CD14-positive monocyte (primary cell): Measurements from ENCODE around the gene HHIP. TPM values are rescaled to one million over a fixed set of nuclear protein-coding genes. Genes with fewer than 3 reads are reported as not detected.

Experiments
- DNase-seq, 3 donors: peaks; one replicate each; pipeline ENCODE4 v3.0.0-alpha.2; 2011 to 2022
- H2AFZ ChIP-seq: 2 replicates; pipeline ENCODE4 v1.6.0; 2012; ENCODE audit warnings: mild to moderate bottlenecking, low read depth, low read length, inconsistent platforms; ENCODE audit not compliant: insufficient read depth, poor library complexity, severe bottlenecking
- H3K27ac ChIP-seq, 2 donors: 1 replicate in 1 of 2; 2 replicates in 1 of 2; pipeline ENCODE4 v1.5.1; 2012 to 2013; ENCODE audit warnings: low read length in 2 of 2, control low read depth in 1 of 2, inconsistent platforms in 1 of 2, low read depth in 1 of 2, mild to moderate bottlenecking in 1 of 2
- H3K27me3 ChIP-seq, 2 donors: one replicate each; pipeline versions ENCODE4 v1.6.0 to v1.6.1; 2011 to 2013; ENCODE audit warnings: low read length in 2 of 2; ENCODE audit not compliant: control insufficient read depth in 2 of 2, insufficient read depth in 2 of 2
- H3K36me3 ChIP-seq, 2 donors: replicated peaks in 1 of 2; 1 replicate in 1 of 2; 2 replicates in 1 of 2; pipeline versions ENCODE4 v1.5.1 to v1.6.1; 2012 to 2013; ENCODE audit warnings: low read length in 2 of 2, control low read depth in 1 of 2, inconsistent platforms in 1 of 2, mild to moderate bottlenecking in 1 of 2; ENCODE audit not compliant: insufficient read depth in 2 of 2, control insufficient read depth in 1 of 2
- H3K4me1 ChIP-seq, 2 donors: 1 replicate in 1 of 2; 2 replicates in 1 of 2; pipeline versions ENCODE4 v1.5.1 to v1.6.1; 2012 to 2013; ENCODE audit warnings: low read length in 2 of 2, control low read depth in 1 of 2, inconsistent platforms in 1 of 2, mild to moderate bottlenecking in 1 of 2, moderate library complexity in 1 of 2; ENCODE audit not compliant: insufficient read depth in 2 of 2, control insufficient read depth in 1 of 2
- H3K4me2 ChIP-seq: replicated peaks from 2 replicates; pipeline ENCODE3; 2012; ENCODE audit warnings: low read length, moderate library complexity, mild to moderate bottlenecking; ENCODE audit not compliant: poor library complexity, severe bottlenecking; ENCODE audit errors: extremely low read depth
- H3K4me3 ChIP-seq, 3 experiments: fragments of 200-600 bp in 1 of 3; sonication (generic) in 1 of 3; replicated peaks in 1 of 3; 1 replicate in 2 of 3; 2 replicates in 1 of 3; pipeline ENCODE4 v1.5.1; 2011 to 2013; ENCODE audit warnings: low read length in 3 of 3, mild to moderate bottlenecking in 3 of 3, control low read depth in 2 of 3, low read depth in 2 of 3, inconsistent platforms in 1 of 3, moderate library complexity in 1 of 3
- H3K79me2 ChIP-seq: 2 replicates; pipeline ENCODE4 v1.6.0; 2012; ENCODE audit warnings: mild to moderate bottlenecking, control low read depth, inconsistent platforms, low read length, moderate library complexity; ENCODE audit not compliant: insufficient read depth
- H3K9ac ChIP-seq: 2 replicates; pipeline ENCODE4 v1.6.0; 2017; ENCODE audit warnings: low read length, mild to moderate bottlenecking; ENCODE audit not compliant: insufficient read depth, poor library complexity, severe bottlenecking
- H3K9me3 ChIP-seq, 2 donors: replicated peaks in 1 of 2; 1 replicate in 1 of 2; 2 replicates in 1 of 2; pipeline versions ENCODE4 v1.5.1 to v1.6.1; 2012 to 2013; ENCODE audit warnings: low read length in 2 of 2, control low read depth in 1 of 2; ENCODE audit not compliant: control insufficient read depth in 1 of 2, insufficient read depth in 1 of 2
- H4K20me1 ChIP-seq: 2 replicates; pipeline ENCODE4 v1.6.0; 2012; ENCODE audit warnings: mild to moderate bottlenecking, low read length, control low read depth, moderate library complexity; ENCODE audit not compliant: insufficient read depth
- H3K27ac Mint-ChIP-seq, 7 donors: one replicate each; pipeline ENCODE4 v1.8.0; 2020; ENCODE audit warnings: mild to moderate bottlenecking in 7 of 7, mixed read lengths in 7 of 7, moderate library complexity in 6 of 7, inconsistent platforms in 2 of 7
- H3K27me3 Mint-ChIP-seq, 3 donors: one replicate each; pipeline ENCODE4 v1.8.0; 2021 to 2022; ENCODE audit warnings: low read depth in 3 of 3, mild to moderate bottlenecking in 3 of 3, mixed read lengths in 3 of 3, moderate library complexity in 3 of 3, inconsistent platforms in 1 of 3
- H3K36me3 Mint-ChIP-seq, 2 donors: one replicate each; pipeline ENCODE4 v1.8.0; 2020; ENCODE audit warnings: mixed read lengths in 2 of 2, inconsistent platforms in 1 of 2, mild to moderate bottlenecking in 1 of 2
- H3K4me1 Mint-ChIP-seq: one replicate; pipeline ENCODE4 v1.8.0; 2020; ENCODE audit warnings: mild to moderate bottlenecking, mixed read lengths
- H3K4me3 Mint-ChIP-seq, 2 donors: one replicate each; pipeline ENCODE4 v1.8.0; 2020; ENCODE audit warnings: mild to moderate bottlenecking in 2 of 2, mixed read lengths in 2 of 2, moderate library complexity in 1 of 2
- H3K9me3 Mint-ChIP-seq, 7 donors: one replicate each; pipeline ENCODE4 v1.8.0; 2020 to 2022; ENCODE audit warnings: mixed read lengths in 7 of 7, mild to moderate bottlenecking in 6 of 7, moderate library complexity in 6 of 7, inconsistent platforms in 2 of 7
- WGBS: methylation state at CpG from one replicate; pipeline ENCODE4 v1.1.5; 2013; ENCODE audit warnings: missing lambda C conversion rate; ENCODE audit not compliant: insufficient coverage; 5-methylcytosine and 5-hydroxymethylcytosine counted together
- intact Hi-C, 2 donors: fragments of 100-400 bp; cut with micrococcal nuclease; formaldehyde crosslinking; loops; one replicate each; pipeline versions ENCODE4 v1.15.0 to v1.15.1; 2023
- polyA plus RNA-seq, 3 donors: library from polyadenylated mRNA; depleted of rRNA in 1 of 3; unstranded in 2 of 3; stranded (reverse) in 1 of 3; fragments of 300-500 nt in 2 of 3; fragments of >200 nt in 1 of 3; fragmentation: Illumina TruSeq in 2 of 3; gene quantifications; 1 replicate in 2 of 3; 2 replicates in 1 of 3; pipeline ENCODE4 v1.2.3, GENCODE V29; 2012 to 2021
- TF ChIP-seq, protein P1 (sequence below): fragments of 200-600 bp; IDR thresholded peaks from one replicate; pipeline ENCODE4 v1.8.0; 2022; ENCODE audit warnings: antibody characterized with exemption, mild to moderate bottlenecking

HHIP gene
- polyA plus RNA-seq, 3 donors, result not detected

DNA sequence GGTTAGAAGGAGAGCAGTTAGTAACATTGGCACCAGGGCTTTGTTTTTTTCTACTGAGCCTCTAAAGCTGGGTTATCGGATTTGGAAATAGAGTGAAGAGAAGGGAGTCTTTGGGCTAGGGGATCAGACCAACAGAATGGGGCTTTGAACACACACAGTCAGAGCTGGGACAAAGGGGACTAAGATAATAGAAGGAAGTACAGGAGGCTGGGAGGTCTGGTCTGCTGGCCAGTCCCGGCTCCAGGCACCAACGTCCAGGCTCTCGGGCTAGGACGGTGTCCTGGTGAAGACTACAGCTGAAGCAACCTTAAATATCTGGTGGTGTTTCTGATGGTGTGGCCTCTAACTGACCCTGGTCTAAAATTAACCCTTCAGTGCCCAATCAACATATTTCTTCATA is 57.5 kb downstream of the HHIP start:
- Histone ChIP-seq H3K79me2 (no peaks in the 10 kb centered on the region), H3K4me3 (no peak overlapping the region), H3K27ac (no peak overlapping the region), H4K20me1 (no peaks in the 10 kb centered on the region), H2AFZ (no peak overlapping the region), H3K4me2 (no peak overlapping the region), H3K9me3 (no peaks in the 10 kb centered on the region), H3K4me1 (no peaks in the 10 kb centered on the region), H3K9ac (no peak overlapping the region), H3K36me3 (no peaks in the 10 kb centered on the region), H3K27me3 (no peaks in the 10 kb centered on the region)
- TF ChIP-seq, protein P1, sequence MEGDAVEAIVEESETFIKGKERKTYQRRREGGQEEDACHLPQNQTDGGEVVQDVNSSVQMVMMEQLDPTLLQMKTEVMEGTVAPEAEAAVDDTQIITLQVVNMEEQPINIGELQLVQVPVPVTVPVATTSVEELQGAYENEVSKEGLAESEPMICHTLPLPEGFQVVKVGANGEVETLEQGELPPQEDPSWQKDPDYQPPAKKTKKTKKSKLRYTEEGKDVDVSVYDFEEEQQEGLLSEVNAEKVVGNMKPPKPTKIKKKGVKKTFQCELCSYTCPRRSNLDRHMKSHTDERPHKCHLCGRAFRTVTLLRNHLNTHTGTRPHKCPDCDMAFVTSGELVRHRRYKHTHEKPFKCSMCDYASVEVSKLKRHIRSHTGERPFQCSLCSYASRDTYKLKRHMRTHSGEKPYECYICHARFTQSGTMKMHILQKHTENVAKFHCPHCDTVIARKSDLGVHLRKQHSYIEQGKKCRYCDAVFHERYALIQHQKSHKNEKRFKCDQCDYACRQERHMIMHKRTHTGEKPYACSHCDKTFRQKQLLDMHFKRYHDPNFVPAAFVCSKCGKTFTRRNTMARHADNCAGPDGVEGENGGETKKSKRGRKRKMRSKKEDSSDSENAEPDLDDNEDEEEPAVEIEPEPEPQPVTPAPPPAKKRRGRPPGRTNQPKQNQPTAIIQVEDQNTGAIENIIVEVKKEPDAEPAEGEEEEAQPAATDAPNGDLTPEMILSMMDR, result no peak
- Mint-ChIP-seq H3K9me3 (peaks cover 0 to 5% (median 0%) of the 10 kb centered on the region in 7 donors), H3K4me3 (no peak overlapping the region), H3K27me3 (no peaks in the 10 kb centered on the region), H3K27ac (no peak overlapping the region), H3K36me3 (no peaks in the 10 kb centered on the region), H3K4me1 (no peaks in the 10 kb centered on the region)
- intact Hi-C loops, result no loop called here
- no peak for DNase-seq
- WGBS, result 91% methylated on average over 4 of the region's 5 CpGs

DNA sequence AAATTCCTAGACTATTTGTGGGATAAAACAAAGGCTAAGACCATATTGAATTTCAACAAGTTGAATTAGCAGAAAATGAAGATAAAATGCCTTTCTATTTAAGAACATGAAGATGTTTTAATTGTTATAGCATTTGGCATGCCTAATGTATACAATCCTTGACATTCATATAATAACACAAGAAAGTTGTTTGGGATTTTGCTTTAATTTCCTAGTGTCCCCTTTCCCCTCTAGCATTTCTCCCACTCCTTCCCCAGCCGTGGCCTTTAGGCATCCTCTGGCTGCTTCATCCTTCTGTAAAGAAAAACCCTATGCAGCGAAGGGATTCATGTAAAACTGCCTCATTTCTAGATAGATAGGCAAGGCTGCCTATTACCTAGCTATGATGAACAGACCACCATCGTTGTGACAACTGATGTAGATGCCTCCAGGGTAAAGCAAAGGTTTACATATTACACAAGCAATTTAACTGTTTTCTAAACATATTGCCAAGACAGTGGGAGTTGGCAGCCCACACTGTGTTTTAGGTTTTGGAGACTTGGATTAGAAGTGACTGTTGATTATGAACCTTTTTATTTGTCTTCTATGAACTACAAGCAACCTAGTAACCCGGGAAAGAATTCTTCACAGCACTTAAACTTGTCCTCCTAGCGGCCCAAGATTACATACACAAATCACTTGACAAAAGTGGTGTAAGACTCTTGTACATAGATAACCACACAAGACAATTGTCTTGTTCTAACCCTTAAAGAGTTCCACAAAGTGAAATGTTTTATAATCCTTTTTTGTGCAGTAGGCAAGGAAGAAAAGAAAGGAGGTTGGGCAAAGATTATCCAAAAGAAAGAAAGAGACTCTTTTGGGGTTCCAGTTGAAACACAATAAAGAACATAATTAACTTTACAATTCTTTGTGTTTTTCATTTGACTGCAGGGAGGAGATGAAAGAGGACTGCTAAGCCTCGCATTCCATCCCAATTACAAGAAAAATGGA is 59.9 kb downstream of the HHIP start:
- TF ChIP-seq, protein P1, result no peak
- Histone ChIP-seq H4K20me1 (no peaks in the 10 kb centered on the region), H3K4me3 (no peak overlapping the region), H3K4me1 (no peaks in the 10 kb centered on the region), H3K79me2 (no peaks in the 10 kb centered on the region), H3K27me3 (no peaks in the 10 kb centered on the region), H3K9me3 (no peaks in the 10 kb centered on the region), H3K27ac (no peak overlapping the region), H3K4me2 (no peak overlapping the region), H2AFZ (no peak overlapping the region), H3K36me3 (no peaks in the 10 kb centered on the region), H3K9ac (no peak overlapping the region)
- intact Hi-C loops, result no loop called here
- Mint-ChIP-seq H3K27me3 (no peaks in the 10 kb centered on the region), H3K36me3 (no peaks in the 10 kb centered on the region), H3K4me3 (no peak overlapping the region), H3K9me3 (peaks cover 0 to 3% (median 0%) of the 10 kb centered on the region in 7 donors), H3K27ac (no peak overlapping the region), H3K4me1 (no peaks in the 10 kb centered on the region)
- DNase-seq, result no peak
- 67% methylated on average over 2 of the region's 6 CpGs for WGBS
